NB4 (cell line): ENCODE results near the gene IL21.

Experiments
- CTCF ChIP-seq: IDR thresholded peaks from one replicate; pipeline ENCODE4 v1.5.1; 2012; ENCODE audit warnings: low read depth, low read length
- MAX ChIP-seq: IDR thresholded peaks from 2 replicates; pipeline ENCODE4 v1.6.1; 2011; ENCODE audit warnings: low read depth, low read length
- MYC ChIP-seq: IDR thresholded peaks from 2 replicates; pipeline ENCODE4 v1.6.1; 2011; ENCODE audit warnings: low read depth, low read length
- POLR2A ChIP-seq: IDR thresholded peaks from 2 replicates; pipeline ENCODE4 v1.6.1; 2011; ENCODE audit warnings: mild to moderate bottlenecking; ENCODE audit not compliant: insufficient read length; ENCODE audit errors: extremely low read depth

- TF ChIP-seq CTCF (no peak), POLR2A (no peak), MAX (no peak), MYC (no peak)
These were observed 29.3 kb upstream of the IL21 start for GRCh38 chr4:122650148-122650547.
